HG02981 (cell line): ENCODE measurements around the gene RADIL.
A peak's percentile ranks its signal among the peaks of the same experiment; 100 is the strongest.
"Not testable (repeated sequence)": the region's sequence is repeated elsewhere in the genome, so short reads cannot be mapped to it uniquely, and the experiment has no call there.

ENCODE experiments used
- ATAC-seq: cut with Tn5 transposase; IDR thresholded peaks from one replicate; pipeline ENCODE4 v1.9.1; 2021; ENCODE audit warnings: mild to moderate bottlenecking, moderate library complexity; ENCODE audit not compliant: unreplicated experiment

RADIL gene

GRCh38 chr7:4883372-4884144 lies at the start of gene RADIL:
RADIL (minus strand) TSS chr7:4883716; CDS start chr7:4878139, 5,577 bp downstream.
- ATAC-seq = peak; percentile 73

- no peak for ATAC-seq
Measured at GRCh38 chr7:4931943-4932342, 48.4 kb upstream of the RADIL start.

- no peak for ATAC-seq
Measured at GRCh38 chr7:4929005-4929404, 45.5 kb upstream of the RADIL start.

- ATAC-seq = no peak
Measured at GRCh38 chr7:4928445-4928844, 44.9 kb upstream of the RADIL start.

GRCh38 chr7:4919969-4920766 lies 36.7 kb upstream of the RADIL start:
- ATAC-seq = no peak

GRCh38 chr7:4916113-4916512 lies 32.6 kb upstream of the RADIL start:
- ATAC-seq = no peak

- no peak for ATAC-seq
Measured at GRCh38 chr7:4911111-4911828, 27.8 kb upstream of the RADIL start.

GRCh38 chr7:4906682-4907081 lies 23.2 kb upstream of the RADIL start:
- no peak for ATAC-seq

GRCh38 chr7:4905171-4905570 lies 21.7 kb upstream of the RADIL start:
- ATAC-seq = no peak

- ATAC-seq = no peak
Measured at GRCh38 chr7:4904346-4904745, 20.8 kb upstream of the RADIL start.

GRCh38 chr7:4895766-4896165 lies 12.2 kb upstream of the RADIL start:
- ATAC-seq = no peak

- ATAC-seq = no peak
Measured at GRCh38 chr7:4894482-4894881, 11.0 kb upstream of the RADIL start.

- no peak for ATAC-seq
Measured at GRCh38 chr7:4893929-4894475, 10.5 kb upstream of the RADIL start.

- ATAC-seq = not testable (repeated sequence)
Measured at GRCh38 chr7:4893188-4893587, 9.7 kb upstream of the RADIL start.

GRCh38 chr7:4891522-4891921 lies 8.0 kb upstream of the RADIL start:
- not testable (repeated sequence) for ATAC-seq

- ATAC-seq = no peak
Measured at GRCh38 chr7:4889682-4890081, 6.2 kb upstream of the RADIL start.

- ATAC-seq = no peak
Measured at GRCh38 chr7:4888161-4888560, 4.6 kb upstream of the RADIL start.

- ATAC-seq = no peak
Measured at GRCh38 chr7:4886671-4887070, 3.2 kb upstream of the RADIL start.

GRCh38 chr7:4885317-4885807 lies 1.8 kb upstream of the RADIL start:
- no peak for ATAC-seq

GRCh38 chr7:4884164-4884563 lies 648 bp upstream of the RADIL start:
- no peak for ATAC-seq

- ATAC-seq = no peak
Measured at GRCh38 chr7:4883033-4883371, 514 bp downstream of the RADIL start.
